Fibroblast of skin of left biceps (primary cell): Measurements from ENCODE around the gene SNTG2.
"Not testable (repeated sequence)": the region's sequence is repeated elsewhere in the genome, so short reads cannot be mapped to it uniquely, and the experiment has no call there.

ENCODE experiments used
- DNase-seq, 2 experiments: peaks; one replicate each; pipeline ENCODE4 v3.0.0-alpha.2; 2013; ENCODE audit warnings: low read depth in 2 of 2

Gene SNTG2

DNA sequence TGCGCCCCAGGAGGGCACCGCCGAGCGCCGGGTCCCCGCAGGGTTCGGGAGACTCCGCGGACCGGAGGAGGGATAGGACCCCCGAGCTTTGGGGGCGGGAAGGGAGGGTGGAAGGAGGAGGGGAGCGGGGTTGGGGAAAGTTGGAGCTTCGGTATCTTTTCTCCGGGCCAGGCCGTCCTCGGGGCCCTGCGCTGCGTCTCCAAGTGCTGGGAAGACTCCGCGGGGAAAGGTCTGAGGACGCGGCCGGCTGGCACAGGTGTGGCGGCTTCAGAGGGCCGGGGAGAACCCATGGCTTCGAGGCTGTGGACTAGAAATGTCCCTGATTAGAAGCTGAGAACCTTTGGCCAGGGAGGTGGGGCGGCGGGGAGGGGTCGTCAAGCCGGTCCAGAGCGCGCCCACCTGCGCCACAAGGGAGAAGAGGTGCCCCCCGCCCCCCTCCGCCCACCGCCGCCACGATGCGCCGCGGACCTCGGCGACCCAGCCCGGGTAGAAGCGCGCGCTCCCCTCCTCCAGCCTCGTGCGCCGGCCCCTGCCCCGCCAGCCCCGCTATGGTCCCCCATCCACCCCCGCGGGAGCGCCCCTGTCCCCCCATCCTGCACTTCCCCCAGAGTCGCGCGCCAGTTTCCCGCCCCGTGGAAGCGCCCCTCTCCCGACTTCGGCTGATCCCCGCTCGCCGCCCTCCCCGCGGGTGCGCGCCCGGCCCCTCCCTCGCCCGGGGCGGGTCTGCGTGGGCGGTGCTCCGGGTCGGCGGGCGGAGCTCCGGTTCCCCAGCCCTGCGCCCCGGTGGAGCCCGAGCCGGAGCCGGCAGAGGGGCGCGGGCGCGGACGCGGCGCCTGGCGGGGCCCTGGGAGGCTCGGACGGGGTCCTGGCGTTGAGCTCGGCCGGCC, at the start of gene SNTG2:
Gene SNTG2, plus strand, starts transcription at position 770 of the 887 bp plus-strand sequence. CDS start 148 bp downstream, outside the sequence.
- no peak for DNase-seq

DNA sequence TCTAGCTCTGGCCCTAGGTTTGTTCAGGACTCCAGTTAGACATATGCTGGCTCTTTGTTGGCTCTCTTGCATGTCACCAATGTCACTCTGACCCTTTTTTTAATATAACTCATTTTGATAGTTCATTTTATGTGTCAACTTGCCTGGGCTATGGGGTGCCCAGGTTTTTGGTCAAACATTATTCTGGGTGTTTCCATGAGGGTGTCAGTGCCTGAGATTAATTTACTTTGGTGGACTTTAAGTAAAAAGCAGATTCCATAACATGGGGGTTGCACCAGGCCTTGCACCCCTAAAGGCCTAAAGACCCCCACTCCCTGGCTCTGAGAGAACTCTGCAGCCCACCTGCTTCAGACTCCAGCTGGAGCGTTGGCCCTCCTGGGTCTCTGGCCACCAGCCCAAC, 48.1 kb upstream of the SNTG2 start:
- DNase-seq = no peak

DNA sequence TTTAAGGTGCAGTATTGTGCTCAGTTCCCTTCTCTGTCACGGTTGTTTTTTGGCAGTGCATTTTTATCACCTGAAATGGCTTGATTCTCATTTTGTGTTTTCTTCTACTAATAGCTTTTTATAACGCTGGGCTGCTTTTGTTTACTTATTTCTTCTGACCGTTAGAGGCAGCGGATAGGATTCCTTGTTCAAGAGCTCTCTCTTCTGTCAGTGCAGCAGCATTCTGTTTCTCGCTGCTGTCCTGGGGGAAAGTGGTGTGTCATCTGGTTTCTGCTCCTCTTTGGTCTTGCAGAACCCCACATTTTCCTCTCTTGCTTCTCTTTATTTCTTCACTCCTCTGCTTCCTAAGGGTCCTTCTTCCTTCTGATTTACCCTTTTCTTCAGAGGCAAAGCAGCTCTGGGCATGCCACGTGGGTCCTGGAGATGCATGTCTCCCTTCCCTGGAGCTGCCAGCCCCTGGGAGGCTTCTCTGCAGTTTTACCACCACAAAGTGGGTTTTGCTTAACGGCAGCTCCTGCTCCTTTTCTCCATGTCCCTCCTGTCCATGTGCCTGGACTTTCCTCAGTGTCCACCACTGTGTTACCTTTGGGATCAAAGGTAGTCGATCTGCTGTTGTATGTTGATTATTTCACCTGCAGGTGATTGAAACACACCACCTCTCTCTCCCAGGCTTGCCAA, 47.3 kb upstream of the SNTG2 start:
- no peak for DNase-seq

DNA sequence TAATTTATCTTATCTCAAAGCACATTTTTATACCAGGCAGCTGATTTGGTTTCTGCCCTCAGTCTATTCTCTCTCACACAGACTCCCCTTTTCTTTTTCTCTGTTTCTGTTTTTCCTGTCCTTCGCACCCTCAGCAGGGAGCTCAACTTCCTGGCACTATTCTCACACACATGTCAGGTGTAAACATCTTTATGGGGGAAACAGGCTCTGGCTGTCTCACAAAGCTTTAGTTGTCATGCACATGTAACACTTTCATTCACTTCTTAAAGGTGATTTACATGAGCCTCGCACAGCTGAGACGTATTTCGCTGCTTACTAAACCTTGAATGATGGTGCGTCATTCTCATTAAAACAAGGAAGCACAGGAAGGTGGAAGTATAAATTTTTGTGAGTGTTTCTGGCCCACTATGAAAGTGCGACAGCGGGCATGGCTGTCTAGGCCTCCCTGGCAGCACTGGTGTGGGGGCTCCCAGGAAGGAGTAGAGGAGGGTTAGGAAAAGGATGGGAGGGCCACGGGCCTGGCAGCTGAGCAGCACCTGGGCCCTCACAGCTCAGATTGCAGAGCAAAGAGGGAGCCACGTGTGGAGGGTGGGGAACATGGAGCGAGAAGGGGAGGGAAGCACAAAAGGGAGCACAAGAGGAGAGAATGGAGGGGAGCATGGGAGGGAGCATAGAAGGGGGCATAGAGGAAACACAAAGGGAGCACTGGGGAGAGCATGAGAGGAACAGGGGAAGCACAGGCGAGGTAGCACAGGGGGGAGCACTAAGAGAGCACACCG, 46.2 kb upstream of the SNTG2 start:
- DNase-seq = no peak

DNA sequence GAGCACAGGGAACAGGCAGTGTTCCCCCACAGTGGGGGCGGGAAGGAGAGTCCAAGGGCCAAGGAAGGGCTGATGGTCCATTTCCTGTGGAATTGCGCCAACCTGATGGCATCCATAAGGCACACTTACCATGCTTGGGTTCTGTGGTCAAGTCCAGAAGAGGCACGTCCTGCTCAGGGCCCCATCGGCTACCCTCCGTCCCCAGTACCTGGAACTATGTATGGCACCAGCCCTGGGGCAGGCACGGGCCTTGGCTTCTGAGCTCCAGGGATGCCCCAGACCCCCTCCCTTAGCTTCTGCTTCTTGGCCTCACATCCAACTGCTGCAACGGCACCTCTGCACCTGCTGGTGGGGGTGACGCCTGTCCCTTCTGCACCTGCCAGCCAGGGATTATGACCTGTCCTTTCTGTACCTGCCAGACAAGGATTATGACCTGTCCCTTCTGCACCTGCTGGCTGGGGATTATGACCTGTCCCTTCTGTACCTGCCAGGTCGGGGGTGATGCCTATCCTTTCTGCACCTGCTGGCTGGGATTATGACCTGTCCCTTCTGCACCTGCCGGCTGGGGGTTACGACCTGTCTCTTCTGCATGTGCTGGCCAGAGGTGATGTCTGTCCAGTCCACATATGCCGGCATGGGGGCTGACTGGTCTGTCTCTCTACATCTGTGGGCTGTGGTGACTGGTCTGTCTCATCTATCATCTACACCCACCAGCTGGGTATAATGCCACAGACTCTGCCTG, 45.4 kb upstream of the SNTG2 start:
- no peak for DNase-seq

DNA sequence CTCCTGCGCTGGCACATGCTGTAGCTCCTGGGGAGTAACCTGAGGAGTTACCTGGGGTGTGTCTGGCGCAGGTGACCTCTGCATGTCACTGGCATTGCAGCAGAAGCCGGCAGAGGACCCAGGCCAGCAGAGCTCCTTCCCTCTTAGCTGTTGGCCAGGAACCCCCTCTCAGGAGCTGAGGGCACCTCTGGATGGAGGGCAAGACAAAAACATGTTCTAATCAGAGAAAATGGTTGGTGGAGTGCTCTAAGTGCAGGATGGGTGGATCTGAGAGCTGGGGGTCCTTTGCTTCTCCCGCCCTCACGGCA, 44.9 kb upstream of the SNTG2 start:
- no peak for DNase-seq

DNA sequence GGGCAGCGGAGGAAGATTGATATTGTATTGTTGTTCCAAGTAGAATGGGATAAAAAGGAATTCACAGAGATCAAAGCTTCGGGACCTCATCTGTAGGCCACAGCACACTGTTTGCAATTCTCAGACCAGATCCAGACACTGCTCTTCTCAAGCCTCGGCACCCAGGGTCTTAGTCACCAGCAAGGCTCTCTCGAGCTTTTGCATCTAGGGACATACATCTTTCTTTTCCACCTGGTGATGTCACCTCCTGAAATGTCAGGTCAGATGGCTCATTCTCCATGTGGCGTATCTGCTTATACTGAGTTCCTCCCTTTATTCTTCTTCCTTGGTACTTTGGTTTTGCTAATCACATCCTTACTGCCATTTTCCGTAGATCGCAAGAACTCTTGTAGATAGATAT, 42.9 kb upstream of the SNTG2 start:
- DNase-seq = no peak

DNA sequence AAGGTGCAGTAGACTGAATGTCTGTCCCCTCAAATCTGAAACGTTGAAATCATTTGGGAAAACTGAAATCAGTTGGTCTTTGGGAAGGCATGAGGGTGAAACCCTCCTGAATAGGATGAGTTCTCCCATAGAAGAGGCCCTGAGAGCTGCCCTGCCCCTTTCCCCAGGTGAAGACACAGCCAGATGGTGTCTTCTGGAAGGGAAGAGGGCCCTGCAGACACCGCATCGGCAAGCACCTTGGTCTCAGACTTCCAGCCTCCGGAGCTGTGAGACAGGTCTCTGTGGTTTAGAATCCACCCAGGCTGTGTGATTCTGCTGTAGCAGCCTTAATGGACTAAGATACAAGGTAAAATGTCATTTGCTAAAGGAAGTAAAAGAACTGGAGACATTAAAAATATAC, 42.1 kb upstream of the SNTG2 start:
- DNase-seq = no peak

DNA sequence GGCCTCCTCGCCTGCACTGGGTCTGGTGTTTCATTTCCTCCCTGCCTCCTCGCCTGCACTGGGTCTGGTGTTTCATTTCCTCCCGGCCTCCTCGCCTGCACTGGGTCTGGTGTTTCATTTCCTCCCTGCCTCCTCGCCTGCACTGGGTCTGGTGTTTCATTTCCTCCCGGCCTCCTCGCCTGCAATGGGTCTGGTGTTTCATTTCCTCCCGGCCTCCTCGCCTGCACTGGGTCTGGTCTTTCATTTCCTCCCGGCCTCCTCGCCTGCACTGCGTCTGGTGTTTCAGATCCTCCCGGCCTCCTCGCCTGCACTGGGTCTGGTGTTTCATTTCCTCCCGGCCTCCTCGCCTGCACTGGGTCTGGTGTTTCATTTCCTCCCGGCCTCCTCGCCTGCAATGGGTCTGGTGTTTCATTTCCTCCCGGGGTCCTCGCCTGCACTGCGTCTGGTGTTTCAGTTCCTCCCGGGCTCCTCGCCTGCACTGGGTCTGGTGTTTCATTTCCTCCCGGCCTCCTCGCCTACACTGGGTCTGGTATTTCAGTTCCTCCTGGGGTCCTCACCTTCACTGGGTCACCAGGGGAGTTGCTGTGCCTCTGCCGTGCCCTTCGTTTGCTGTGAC, 40.8 kb upstream of the SNTG2 start:
- DNase-seq = not testable (repeated sequence)

DNA sequence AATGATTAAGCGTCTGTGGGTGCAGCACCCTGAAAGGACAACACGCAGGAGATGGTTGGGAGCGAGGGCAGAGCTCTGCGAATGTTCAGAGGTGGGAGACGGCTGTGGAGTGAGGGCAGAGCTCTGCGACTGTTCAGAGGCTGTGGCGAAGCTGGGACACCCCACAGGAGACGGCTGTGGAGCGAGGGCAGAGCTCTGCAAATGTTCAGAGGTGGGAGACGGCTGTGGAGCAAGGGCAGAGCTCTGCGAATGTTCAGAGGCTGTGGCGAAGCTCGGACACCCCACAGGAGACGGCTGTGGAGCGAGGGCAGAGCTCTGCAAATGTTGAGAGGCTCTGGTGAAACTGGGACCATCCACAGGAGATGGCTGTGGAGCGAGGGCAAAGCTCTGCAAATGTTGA, 40.0 kb upstream of the SNTG2 start:
- no peak for DNase-seq

DNA sequence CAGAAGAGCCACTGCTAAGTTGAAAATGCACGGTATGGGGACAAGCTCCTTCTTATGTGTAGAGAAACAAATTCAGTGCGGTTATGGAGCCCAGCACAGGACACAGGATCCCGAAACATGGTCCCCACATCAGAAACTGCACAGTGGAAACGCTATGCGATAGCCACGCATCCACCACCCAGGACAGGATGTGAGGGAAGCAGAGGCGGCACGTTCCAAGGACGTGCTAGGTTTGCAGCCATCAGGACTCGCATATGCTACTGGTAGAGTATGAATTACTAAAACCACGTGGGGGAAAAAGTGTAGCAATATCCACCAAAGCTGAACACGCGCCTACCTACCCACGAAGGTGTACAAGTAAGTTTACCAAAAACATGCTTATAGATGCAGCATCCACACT, 34.7 kb upstream of the SNTG2 start:
- DNase-seq = no peak

DNA sequence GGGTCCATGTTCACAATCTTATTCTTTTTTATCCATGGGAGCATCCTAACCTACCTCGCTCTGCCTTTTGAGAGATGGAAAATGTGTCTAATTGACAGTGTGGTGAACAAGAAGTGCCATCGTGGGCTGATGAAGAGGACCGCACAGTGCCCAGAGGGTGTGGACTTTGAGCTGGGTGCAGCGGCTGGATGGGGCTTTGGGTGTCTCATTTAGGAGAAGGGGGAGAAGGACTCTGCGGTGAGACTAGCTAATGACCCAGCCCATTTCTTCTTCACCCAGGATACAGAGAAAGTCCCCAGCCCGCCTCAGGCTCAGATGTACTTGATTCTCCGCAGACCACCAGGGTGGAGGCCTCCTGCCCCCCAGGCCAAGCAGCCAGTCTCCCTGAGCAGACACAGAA, 33.7 kb upstream of the SNTG2 start:
- no peak for DNase-seq

DNA sequence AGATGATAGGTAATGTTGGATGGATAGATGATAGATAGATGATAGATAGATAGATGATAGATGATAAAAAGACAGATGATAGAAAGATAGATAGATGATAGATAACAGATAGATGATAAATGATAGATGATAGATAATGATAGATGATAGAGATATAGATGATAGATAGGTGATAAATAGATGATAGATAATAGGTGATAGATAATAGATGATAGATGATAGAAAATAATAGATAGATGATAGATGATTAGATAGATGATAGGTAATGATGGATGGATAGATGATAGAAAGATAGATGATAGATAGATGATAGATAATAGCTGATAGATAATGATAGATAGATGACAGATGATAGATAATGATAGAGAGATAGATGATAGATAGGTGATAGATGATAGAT, 31.0 kb upstream of the SNTG2 start:
- DNase-seq = no peak

DNA sequence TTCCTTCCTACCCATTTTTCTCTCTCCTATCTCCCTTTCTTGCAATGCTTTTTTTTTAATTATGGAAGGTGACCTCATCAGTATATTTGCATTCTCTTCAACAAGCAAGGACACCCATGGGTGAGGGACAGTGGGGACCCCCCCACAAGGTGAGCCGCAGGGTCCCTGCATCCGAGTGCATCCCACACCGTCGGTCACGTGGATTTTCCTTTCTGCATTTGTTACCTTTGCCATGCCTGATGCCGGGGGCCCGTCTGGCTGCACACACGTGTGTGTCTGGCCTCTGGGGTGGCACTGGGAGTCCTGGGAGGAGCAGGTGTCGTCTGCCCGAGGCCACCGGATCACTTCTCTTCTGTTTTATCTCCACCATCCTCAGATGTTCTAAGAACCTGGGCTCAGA, 30.1 kb upstream of the SNTG2 start:
- DNase-seq = no peak

DNA sequence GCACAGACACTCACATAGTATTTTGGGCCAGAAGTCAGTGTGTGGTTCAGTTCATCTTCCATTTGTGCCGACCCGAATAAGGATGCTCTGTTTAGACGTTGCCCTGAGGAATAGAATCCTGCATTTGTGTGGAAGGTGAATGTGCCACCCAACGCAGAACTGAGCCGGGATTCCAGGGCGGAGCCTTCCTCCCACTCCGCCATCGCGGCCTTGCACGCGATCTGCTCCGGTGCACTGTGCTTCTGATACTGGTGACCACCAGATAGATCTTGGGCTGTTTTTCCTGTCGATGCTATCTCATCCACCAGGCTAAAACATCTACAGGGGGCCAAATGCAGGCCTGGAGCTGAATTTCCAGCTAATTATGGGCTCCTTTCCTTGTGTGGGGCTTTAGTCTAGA, 29.6 kb upstream of the SNTG2 start:
- no peak for DNase-seq

DNA sequence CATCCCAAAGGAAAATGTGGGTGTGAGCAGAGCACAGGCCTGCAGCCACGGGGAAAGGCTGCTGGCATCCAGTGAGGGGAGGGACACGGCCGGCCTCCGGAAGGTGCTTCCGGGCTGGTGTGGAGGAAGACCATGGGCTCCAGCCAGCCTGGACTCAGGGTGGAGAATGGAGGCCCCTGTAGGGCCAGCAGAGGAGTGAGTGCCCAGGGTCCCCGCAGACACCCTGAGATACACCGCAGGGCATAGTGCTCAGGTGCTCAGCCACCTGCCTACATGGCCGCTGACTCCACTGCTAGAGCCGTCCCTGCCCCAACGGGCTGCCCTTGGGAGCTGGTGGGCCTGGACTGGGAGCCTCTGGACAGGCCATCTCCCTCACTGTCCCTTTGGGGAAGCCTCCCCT, 28.5 kb upstream of the SNTG2 start:
- no peak for DNase-seq

DNA sequence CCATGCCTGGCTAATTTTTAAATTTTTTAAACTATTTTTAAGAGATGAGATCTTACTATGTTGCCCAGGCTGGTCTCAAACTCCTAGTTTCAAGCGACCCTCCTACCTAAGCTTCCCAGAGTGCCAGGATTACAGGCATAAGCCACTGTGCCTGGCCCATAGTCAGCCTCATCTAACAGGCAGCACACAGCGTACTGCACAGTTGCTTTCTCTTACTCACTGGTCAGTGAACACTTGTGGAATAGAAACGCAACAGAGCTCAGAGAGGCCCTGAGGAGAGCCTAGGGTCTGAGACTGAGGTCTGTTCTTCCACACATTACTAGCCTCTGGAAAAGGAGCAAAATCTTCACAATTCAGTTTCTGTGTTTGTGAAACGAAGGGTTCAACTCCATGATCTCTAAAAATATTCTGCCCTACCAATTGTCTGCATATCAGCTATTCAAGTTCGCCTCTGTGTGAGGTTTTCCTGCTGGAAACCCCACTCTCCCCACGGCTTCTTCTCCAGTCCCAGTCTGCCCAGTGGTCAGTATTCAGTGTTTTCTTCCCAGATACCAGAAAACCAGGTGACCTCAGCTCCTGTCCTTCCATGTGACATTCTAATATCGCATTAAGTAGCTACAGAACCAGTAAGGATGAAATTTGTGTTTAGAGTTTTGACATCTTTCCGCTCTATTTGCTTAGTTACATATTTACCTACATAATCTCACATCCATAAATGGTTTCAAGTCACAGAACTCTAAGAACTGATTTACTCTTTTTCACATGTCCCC, 26.6 kb upstream of the SNTG2 start:
- DNase-seq = no peak

DNA sequence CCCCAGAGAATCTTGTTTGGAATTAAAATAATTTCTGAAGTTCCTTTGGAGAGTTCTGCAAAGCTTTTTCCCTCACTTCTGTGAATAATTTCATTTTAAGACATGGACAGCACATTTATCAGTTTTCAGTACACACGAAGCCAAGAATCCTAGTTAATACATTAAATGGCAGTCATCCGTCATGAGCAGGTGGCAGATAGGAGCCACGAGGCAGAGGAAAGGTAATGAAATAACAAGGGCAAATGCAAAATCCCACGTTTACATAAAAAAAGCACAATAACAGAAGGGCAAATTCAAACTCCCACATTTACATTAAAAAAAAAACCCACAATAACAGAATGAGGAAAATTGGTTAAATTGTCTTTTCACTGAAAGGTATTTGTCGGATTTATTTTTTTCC, 25.9 kb upstream of the SNTG2 start:
- no peak for DNase-seq

DNA sequence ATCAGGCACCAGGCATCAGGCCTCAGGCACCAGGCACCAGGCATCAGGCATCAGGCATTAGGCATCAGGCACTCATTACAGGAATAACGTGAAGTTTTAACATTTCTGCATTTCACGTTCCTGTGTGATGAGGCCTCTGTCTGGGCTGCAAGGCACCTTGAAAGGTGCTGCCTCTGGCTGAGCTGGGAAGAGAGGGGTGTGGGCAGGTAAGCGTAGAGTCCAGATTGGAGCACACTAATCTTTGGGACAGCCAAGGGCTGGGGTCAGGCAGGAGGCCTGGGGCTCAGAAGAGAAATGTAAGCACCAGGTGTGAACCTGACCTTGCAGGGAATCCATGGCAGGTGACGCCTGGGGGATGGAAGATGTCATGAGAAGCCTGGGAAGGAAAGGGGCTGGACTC, 25.3 kb upstream of the SNTG2 start:
- DNase-seq = no peak

DNA sequence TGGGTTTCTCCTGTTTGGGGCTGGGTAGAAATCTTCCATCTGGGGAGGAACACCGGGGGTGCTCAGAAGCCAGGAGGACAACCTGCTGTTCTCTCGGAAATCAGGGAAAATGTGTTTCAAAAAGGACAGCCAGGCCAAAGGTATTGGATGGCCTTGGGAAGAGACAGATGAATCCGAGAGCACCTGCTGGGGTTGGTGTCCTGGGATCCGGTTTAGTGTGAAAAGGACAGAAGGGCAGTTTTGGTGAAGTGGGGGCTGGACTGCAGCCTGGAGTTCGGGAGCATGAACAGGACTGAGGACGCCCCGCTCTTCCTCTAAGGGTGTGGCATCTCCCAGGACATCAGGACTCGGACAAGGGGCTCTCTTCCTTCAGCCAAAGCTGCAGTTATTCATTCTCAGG, 24.9 kb upstream of the SNTG2 start:
- no peak for DNase-seq

DNA sequence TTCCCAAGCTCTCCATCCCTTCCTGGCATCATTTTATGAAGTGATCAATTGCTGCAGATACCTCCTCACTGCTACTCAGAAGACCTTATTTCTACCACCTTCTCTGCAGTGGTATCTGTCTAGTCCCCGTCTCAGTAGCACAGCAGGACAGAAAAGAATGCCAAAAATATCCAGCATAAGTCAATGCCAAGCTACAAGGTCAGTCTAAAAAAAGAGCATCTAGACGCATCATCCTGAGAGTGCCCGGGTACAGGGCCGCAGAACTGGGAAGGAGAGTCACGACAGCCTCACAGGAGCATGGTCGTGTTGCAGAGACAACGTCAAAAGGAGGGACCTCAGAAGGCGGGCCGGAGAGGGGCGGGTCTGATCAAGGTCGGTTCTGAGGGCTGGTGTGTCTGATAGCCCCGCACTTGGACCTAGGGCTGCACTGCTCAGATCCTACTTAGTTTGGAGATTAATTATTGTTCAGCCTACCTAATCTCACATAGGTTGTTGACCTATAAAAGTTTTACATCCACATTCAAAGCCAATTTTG, 24.3 kb upstream of the SNTG2 start:
- no peak for DNase-seq
